ENCODE results near the gene KIT.
"Not testable (repeated sequence)": the region's sequence is repeated elsewhere in the genome, so short reads cannot be mapped to it uniquely, and the experiment has no call there.

Gene KIT

GRCh38 chr4:54635318-54635717 lies 22.4 kb upstream of the KIT start:
- no peak for TF ChIP-seq CTCF (IDR thresholded peaks at IDR 0.05; ENCODE audit: insufficient read depth, missing control alignments)
- DNase-seq (ENCODE audit: insufficient read length, low spot score) (no peak), FAIRE-seq (no peak)

GRCh38 chr4:54637325-54637724 lies 20.4 kb upstream of the KIT start:
- no peak for TF ChIP-seq CTCF (IDR thresholded peaks at IDR 0.05; ENCODE audit: insufficient read depth, missing control alignments)
- FAIRE-seq (no peak), DNase-seq (ENCODE audit: insufficient read length, low spot score) (no peak)

- DNase-seq (ENCODE audit: insufficient read length, low spot score); FAIRE-seq: not testable (repeated sequence)
Observed at GRCh38 chr4:54641101-54641500, 16.7 kb upstream of the KIT start.

GRCh38 chr4:54643172-54643571 lies 14.6 kb upstream of the KIT start:
- DNase-seq (ENCODE audit: insufficient read length, low spot score) (no peak), FAIRE-seq (no peak)
- no peak for TF ChIP-seq CTCF (IDR thresholded peaks at IDR 0.05; ENCODE audit: insufficient read depth, missing control alignments)

GRCh38 chr4:54643958-54644751 lies 13.6 kb upstream of the KIT start:
- DNase-seq (ENCODE audit: insufficient read length, low spot score) (no peak), FAIRE-seq (no peak)
- no peak for TF ChIP-seq CTCF (IDR thresholded peaks at IDR 0.05; ENCODE audit: insufficient read depth, missing control alignments)

- FAIRE-seq (no peak), DNase-seq (ENCODE audit: insufficient read length, low spot score) (no peak)
- TF ChIP-seq CTCF (IDR thresholded peaks at IDR 0.05; ENCODE audit: insufficient read depth, missing control alignments), result no peak
Observed at GRCh38 chr4:54645830-54646229, 11.9 kb upstream of the KIT start.

- DNase-seq (ENCODE audit: insufficient read length, low spot score) (no peak), FAIRE-seq (no peak)
- TF ChIP-seq CTCF (IDR thresholded peaks at IDR 0.05; ENCODE audit: insufficient read depth, missing control alignments), result no peak
Observed at GRCh38 chr4:54647070-54647469, 10.7 kb upstream of the KIT start.
